Tibial artery (tissue), 4 donors: ENCODE data around the gene TOR1A.
"Not testable (repeated sequence)": the region's sequence is repeated elsewhere in the genome, so short reads cannot be mapped to it uniquely, and the experiment has no call there.

Experiments
- DNase-seq, 2 donors: peaks; one replicate each; pipeline ENCODE4 v3.0.0-alpha.2; 2019
- H3K27ac ChIP-seq, 2 donors: fragments of 200-600 bp; sonication (generic) in 1 of 2; 1 replicate in 1 of 2; 2 replicates in 1 of 2; pipeline ENCODE4 v1.5.1; 2018 to 2019; ENCODE audit warnings: mild to moderate bottlenecking in 1 of 2
- H3K27me3 ChIP-seq, 2 donors: fragments of 200-600 bp; sonication (generic) in 1 of 2; one replicate each; pipeline versions ENCODE4 v1.5.1 to v1.6.0; 2016 to 2019
- H3K36me3 ChIP-seq, 3 donors: fragments of 200-600 bp; sonication (generic) in 2 of 3; one replicate each; pipeline ENCODE4 v1.5.1; 2016 to 2019; ENCODE audit warnings: mild to moderate bottlenecking in 2 of 3
- H3K4me1 ChIP-seq, 4 donors: fragments of 200-600 bp; sonication (generic) in 2 of 4; 1 replicate in 3 of 4; 2 replicates in 1 of 4; pipeline ENCODE4 v1.5.1; 2016 to 2019
- H3K4me3 ChIP-seq, 2 donors: fragments of 200-600 bp; sonication (generic) in 1 of 2; 1 replicate in 1 of 2; 2 replicates in 1 of 2; pipeline ENCODE4 v1.5.1; 2018 to 2019; ENCODE audit warnings: mild to moderate bottlenecking in 2 of 2
- H3K9me3 ChIP-seq, 3 donors: fragments of 200-600 bp; sonication (generic) in 1 of 3; one replicate each; pipeline ENCODE4 v1.5.1; 2016 to 2019
- CTCF ChIP-seq, 2 experiments: fragments of 200-600 bp in 1 of 2; fragments of 450-650 bp in 1 of 2; IDR thresholded peaks; one replicate each; pipeline ENCODE4 v1.5.1; 2017 to 2019; ENCODE audit warnings: antibody characterized with exemption in 2 of 2, mild to moderate bottlenecking in 1 of 2, moderate library complexity in 1 of 2
- intact Hi-C: fragments of 100-400 bp; cut with DNase I; formaldehyde crosslinking; loops from one replicate; pipeline ENCODE4 v1.15.0; 2023; ENCODE audit warnings: low total_unique reads

Gene TOR1A

GRCh38 chr9:129802833-129803675, 20.9 kb downstream of the TOR1A start, which contains the start of gene TOR1B:
TOR1B (plus strand) TSS chr9:129803184; CDS start chr9:129803213, 29 bp downstream.
- Histone ChIP-seq H3K4me1 (peaks cover 0 to 15% (median 10%) of the 10 kb centered on the region in 4 donors), H3K4me3 (peak within 1 kb of the TSS; percentile 68 to 87), H3K27me3 (no peaks in the 10 kb centered on the region), H3K36me3 (peaks cover 5 to 29% (median 14%) of the 10 kb centered on the region in 3 donors), H3K27ac (peak within 1 kb of the TSS; percentile 74 to 81), H3K9me3 (no peaks in the 10 kb centered on the region)
- intact Hi-C loops = no loop called here
- TF ChIP-seq CTCF (IDR thresholded peaks at IDR 0.05) = peak in 1 of 2 experiments; percentile 19
- DNase-seq = peak; percentile 94 to 97

GRCh38 chr9:129801504-129801903, 22.4 kb downstream of the TOR1A start:
- H3K4me1 ChIP-seq = peaks cover 0 to 15% (median 10%) of the 10 kb centered on the region in 4 donors
- H3K27ac ChIP-seq = no peak overlapping the region
- H3K27me3 ChIP-seq = no peaks in the 10 kb centered on the region
- intact Hi-C loops = no loop called here
- no peak overlapping the region for H3K4me3 ChIP-seq
- TF ChIP-seq CTCF (IDR thresholded peaks at IDR 0.05) = no peak
- no peaks in the 10 kb centered on the region for H3K9me3 ChIP-seq
- peaks cover 0 to 14% (median 5%) of the 10 kb centered on the region in 3 donors for H3K36me3 ChIP-seq
- no peak for DNase-seq

- TF ChIP-seq CTCF (IDR thresholded peaks at IDR 0.05) = no peak
- Histone ChIP-seq H3K27me3 (peaks cover 0 to 13% of the 10 kb centered on the region in 2 donors), H3K4me1 (peaks cover 0 to 6% (median 5%) of the 10 kb centered on the region in 4 donors), H3K27ac (no peak overlapping the region), H3K36me3 (no peaks in the 10 kb centered on the region), H3K9me3 (no peaks in the 10 kb centered on the region), H3K4me3 (no peak overlapping the region)
- intact Hi-C loops = loop anchor here (10.0 kb wide), 1 partner anchor 674 kb away; no protein-coding TSS in a partner anchor
- no peak for DNase-seq
Observed at GRCh38 chr9:129798973-129799372, 25.0 kb downstream of the TOR1A start.

- H3K9me3 ChIP-seq, H3K27ac ChIP-seq, DNase-seq, H3K36me3 ChIP-seq, H3K4me1 ChIP-seq, H3K4me3 ChIP-seq: not testable (repeated sequence)
- H3K27me3 ChIP-seq = peaks cover 0 to 20% of the 10 kb centered on the region in 2 donors
- intact Hi-C loops = loop anchor here (10.0 kb wide), 1 partner anchor 671 kb away; no protein-coding TSS in a partner anchor
Observed at GRCh38 chr9:129796029-129796428, 27.9 kb downstream of the TOR1A start.

GRCh38 chr9:129794549-129794948, 29.4 kb downstream of the TOR1A start:
- no peak overlapping the region for H3K4me3 ChIP-seq
- H3K27ac ChIP-seq = no peak overlapping the region
- intact Hi-C loops = loop anchor here (10.0 kb wide), 1 partner anchor 670 kb away; no protein-coding TSS in a partner anchor
- H3K4me1 ChIP-seq = peaks cover 0 to 5% (median 0%) of the 10 kb centered on the region in 4 donors
- TF ChIP-seq CTCF (IDR thresholded peaks at IDR 0.05) = no peak
- DNase-seq = no peak
- H3K27me3 ChIP-seq = peaks cover 0 to 20% of the 10 kb centered on the region in 2 donors
- no peaks in the 10 kb centered on the region for H3K9me3 ChIP-seq
- H3K36me3 ChIP-seq = no peaks in the 10 kb centered on the region

GRCh38 chr9:129786481-129786880, 37.5 kb downstream of the TOR1A start:
- peaks cover 0 to 5% (median 0%) of the 10 kb centered on the region in 4 donors for H3K4me1 ChIP-seq
- no peak for DNase-seq
- no peaks in the 10 kb centered on the region for H3K36me3 ChIP-seq
- no peaks in the 10 kb centered on the region for H3K27me3 ChIP-seq
- H3K27ac ChIP-seq = no peak overlapping the region
- H3K4me3 ChIP-seq = no peak overlapping the region
- intact Hi-C loops = no loop called here
- TF ChIP-seq CTCF (IDR thresholded peaks at IDR 0.05) = no peak
- H3K9me3 ChIP-seq = no peaks in the 10 kb centered on the region
